Loucy (cell line): ENCODE results near the gene PHLDB2.

Experiments
- CTCF ChIP-seq: fragments of 200-600 bp; sonication (generic); conservative IDR thresholded peaks from 2 replicates; pipeline ENCODE4 v1.5.1; 2014; ENCODE audit warnings: mild to moderate bottlenecking, antibody characterized with exemption, low read length
- EZH2phosphoT487 ChIP-seq: fragments of 200-600 bp; IDR thresholded peaks from 2 replicates; pipeline ENCODE4 v1.6.1; 2018; ENCODE audit warnings: antibody characterized with exemption, mild to moderate bottlenecking, moderate library complexity, borderline replicate concordance

DNA sequence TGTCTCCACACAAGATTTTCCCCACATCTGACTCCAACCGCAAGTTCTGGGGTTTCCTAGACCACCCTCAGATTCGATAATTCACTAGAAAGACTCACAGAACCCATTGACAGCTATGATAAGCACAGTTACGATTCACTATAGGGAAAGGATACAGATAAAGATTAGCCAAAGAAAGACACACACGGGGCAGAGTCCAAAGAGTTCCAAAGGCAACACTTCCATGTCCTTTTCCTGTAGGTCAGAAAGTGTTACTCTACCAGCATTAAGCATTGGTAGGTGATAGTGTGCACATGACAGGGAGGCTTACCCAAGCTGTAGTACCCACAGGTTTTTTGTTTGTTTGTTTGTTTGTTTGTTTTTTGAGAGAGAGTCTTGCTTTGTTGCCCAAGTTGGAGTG lies 48.1 kb downstream of the PHLDB2 start:
- TF ChIP-seq CTCF = no peak
- no peak for TF ChIP-seq EZH2phosphoT487
